Sigmoid colon (tissue), 4 donors: ENCODE data around the gene PRRG1.
"Not testable (repeated sequence)": the region's sequence is repeated elsewhere in the genome, so short reads cannot be mapped to it uniquely, and the experiment has no call there.

ENCODE experiments used
- EP300 ChIP-seq, 4 donors: sonication (generic); formaldehyde crosslinking; IDR thresholded peaks; one replicate each; pipeline ENCODE4 v1.6.1; 2017; ENCODE audit warnings: antibody characterized with exemption in 4 of 4
- POLR2A ChIP-seq, 2 donors: fragments of 450-650 bp; IDR thresholded peaks; one replicate each; pipeline ENCODE4 v1.6.1; 2016; ENCODE audit warnings: antibody characterized with exemption in 2 of 2, mild to moderate bottlenecking in 2 of 2, moderate library complexity in 2 of 2
- TF ChIP-seq, protein P1 (sequence below), 4 experiments: fragments of 450-650 bp in 3 of 4; fragments of 200-600 bp in 1 of 4; IDR thresholded peaks; one replicate each; pipeline ENCODE4 v1.5.1; 2016 to 2019; ENCODE audit warnings: antibody characterized with exemption in 4 of 4, mild to moderate bottlenecking in 3 of 4, moderate library complexity in 2 of 4

DNA sequence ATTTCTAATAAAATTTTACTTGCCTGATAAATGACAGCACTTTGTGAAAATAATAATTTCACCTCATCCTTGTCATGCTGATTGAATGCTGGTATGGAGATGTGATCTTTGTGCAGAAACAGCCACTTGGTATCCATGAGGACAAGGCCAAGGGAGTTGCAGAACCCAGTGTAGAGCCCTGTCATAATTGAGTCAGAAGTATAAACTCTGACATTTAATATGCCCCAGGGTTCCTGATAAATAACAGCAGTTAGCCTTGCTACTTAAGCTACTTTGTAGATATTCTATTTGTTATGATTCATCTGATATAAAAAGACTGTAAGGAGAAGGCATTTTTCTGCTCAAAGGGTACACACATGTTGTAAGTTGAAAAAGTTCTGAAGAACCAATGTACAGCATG, 149.2 kb downstream of the PRRG1 start:
- TF ChIP-seq POLR2A, EP300 (IDR thresholded peaks at IDR 0.05): not testable (repeated sequence)
- TF ChIP-seq, protein P1, sequence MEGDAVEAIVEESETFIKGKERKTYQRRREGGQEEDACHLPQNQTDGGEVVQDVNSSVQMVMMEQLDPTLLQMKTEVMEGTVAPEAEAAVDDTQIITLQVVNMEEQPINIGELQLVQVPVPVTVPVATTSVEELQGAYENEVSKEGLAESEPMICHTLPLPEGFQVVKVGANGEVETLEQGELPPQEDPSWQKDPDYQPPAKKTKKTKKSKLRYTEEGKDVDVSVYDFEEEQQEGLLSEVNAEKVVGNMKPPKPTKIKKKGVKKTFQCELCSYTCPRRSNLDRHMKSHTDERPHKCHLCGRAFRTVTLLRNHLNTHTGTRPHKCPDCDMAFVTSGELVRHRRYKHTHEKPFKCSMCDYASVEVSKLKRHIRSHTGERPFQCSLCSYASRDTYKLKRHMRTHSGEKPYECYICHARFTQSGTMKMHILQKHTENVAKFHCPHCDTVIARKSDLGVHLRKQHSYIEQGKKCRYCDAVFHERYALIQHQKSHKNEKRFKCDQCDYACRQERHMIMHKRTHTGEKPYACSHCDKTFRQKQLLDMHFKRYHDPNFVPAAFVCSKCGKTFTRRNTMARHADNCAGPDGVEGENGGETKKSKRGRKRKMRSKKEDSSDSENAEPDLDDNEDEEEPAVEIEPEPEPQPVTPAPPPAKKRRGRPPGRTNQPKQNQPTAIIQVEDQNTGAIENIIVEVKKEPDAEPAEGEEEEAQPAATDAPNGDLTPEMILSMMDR (IDR thresholded peaks at IDR 0.05) = not testable (repeated sequence)
